Vagina (tissue), 2 donors: Measurements from ENCODE around the gene SRF. TPM values are rescaled to one million over a fixed set of nuclear protein-coding genes. Genes with fewer than 3 reads are reported as not detected.

Experiments used
- DNase-seq, 2 donors: peaks; one replicate each; pipeline ENCODE4 v3.0.0-alpha.2; 2017; ENCODE audit errors: extremely low spot score in 2 of 2
- H3K27ac ChIP-seq: fragments of 200-600 bp; sonication (generic); one replicate; pipeline ENCODE4 v1.5.1; 2019
- H3K27me3 ChIP-seq: fragments of 200-600 bp; sonication (generic); one replicate; pipeline ENCODE4 v1.5.1; 2019
- H3K36me3 ChIP-seq, 2 donors: fragments of 200-600 bp; sonication (generic); one replicate each; pipeline ENCODE4 v1.5.1; 2017 to 2019
- H3K4me1 ChIP-seq: fragments of 200-600 bp; sonication (generic); one replicate; pipeline ENCODE4 v1.5.1; 2019
- H3K4me3 ChIP-seq, 2 donors: fragments of 200-600 bp; sonication (generic); 1 replicate in 1 of 2; 2 replicates in 1 of 2; pipeline ENCODE4 v1.5.1; 2016 to 2019
- H3K9me3 ChIP-seq: fragments of 200-600 bp; sonication (generic); one replicate; pipeline ENCODE4 v1.5.1; 2019
- POLR2A ChIP-seq, 2 donors: fragments of 450-650 bp; IDR thresholded peaks; one replicate each; pipeline ENCODE4 v1.6.1; 2017; ENCODE audit warnings: antibody characterized with exemption in 2 of 2, mild to moderate bottlenecking in 2 of 2, moderate library complexity in 2 of 2
- POLR2AphosphoS5 ChIP-seq, 2 donors: sonication (generic); formaldehyde crosslinking; IDR thresholded peaks; one replicate each; pipeline ENCODE4 v1.9.0; 2017; ENCODE audit warnings: antibody characterized with exemption in 2 of 2, mild to moderate bottlenecking in 2 of 2, low read depth in 1 of 2; ENCODE audit not compliant: insufficient read depth in 1 of 2
- intact Hi-C: fragments of 100-400 bp; cut with DNase I; formaldehyde crosslinking; loops from one replicate; pipeline ENCODE4 v1.15.1; 2023
- total RNA-seq: library from RNA; depleted of rRNA; stranded (reverse); fragments of >200 nt; gene quantifications from one replicate; pipeline ENCODE4 v1.2.3, GENCODE V29; 2016
- TF ChIP-seq, protein P1 (sequence below), 3 experiments: fragments of 450-650 bp in 2 of 3; fragments of 200-600 bp in 1 of 3; sonication (generic) in 1 of 3; IDR thresholded peaks; one replicate each; pipeline ENCODE4 v1.5.1; 2017 to 2019; ENCODE audit warnings: antibody characterized with exemption in 3 of 3, mild to moderate bottlenecking in 2 of 3, moderate library complexity in 2 of 3

SRF gene
- total RNA-seq, 1 donor from 2014 or later, result 28.2 TPM

DNA sequence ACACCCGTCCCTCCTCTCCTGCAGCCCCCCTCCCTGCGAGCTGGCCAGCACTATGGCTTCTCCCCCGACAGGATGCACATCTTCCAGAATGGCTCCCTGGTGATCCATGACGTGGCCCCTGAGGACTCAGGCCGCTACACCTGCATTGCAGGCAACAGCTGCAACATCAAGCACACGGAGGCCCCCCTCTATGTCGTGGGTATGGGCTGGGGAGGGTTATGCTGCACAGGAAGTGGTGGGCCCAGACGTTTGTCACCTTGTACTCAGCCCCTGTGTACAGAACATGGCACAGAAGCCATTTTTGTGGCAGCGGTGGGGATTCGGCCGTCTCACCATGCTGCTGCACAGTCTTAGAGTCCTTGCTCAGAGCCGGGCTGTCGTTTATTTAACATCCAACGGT lies 29.0 kb upstream of the SRF start:
- TF ChIP-seq, protein P1, sequence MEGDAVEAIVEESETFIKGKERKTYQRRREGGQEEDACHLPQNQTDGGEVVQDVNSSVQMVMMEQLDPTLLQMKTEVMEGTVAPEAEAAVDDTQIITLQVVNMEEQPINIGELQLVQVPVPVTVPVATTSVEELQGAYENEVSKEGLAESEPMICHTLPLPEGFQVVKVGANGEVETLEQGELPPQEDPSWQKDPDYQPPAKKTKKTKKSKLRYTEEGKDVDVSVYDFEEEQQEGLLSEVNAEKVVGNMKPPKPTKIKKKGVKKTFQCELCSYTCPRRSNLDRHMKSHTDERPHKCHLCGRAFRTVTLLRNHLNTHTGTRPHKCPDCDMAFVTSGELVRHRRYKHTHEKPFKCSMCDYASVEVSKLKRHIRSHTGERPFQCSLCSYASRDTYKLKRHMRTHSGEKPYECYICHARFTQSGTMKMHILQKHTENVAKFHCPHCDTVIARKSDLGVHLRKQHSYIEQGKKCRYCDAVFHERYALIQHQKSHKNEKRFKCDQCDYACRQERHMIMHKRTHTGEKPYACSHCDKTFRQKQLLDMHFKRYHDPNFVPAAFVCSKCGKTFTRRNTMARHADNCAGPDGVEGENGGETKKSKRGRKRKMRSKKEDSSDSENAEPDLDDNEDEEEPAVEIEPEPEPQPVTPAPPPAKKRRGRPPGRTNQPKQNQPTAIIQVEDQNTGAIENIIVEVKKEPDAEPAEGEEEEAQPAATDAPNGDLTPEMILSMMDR (IDR thresholded peaks at IDR 0.05), result no peak
- no peak for TF ChIP-seq POLR2A (IDR thresholded peaks at IDR 0.05)
- TF ChIP-seq POLR2AphosphoS5 (IDR thresholded peaks at IDR 0.05; ENCODE audit: insufficient read depth in 1 of 2, low read depth in 1 of 2), result no peak
- Histone ChIP-seq H3K4me3 (no peak overlapping the region), H3K27ac (no peak overlapping the region), H3K4me1 (peaks cover 12% of the 10 kb centered on the region), H3K27me3 (no peaks in the 10 kb centered on the region), H3K36me3 (peaks cover 0 to 6% of the 10 kb centered on the region in 2 donors), H3K9me3 (no peaks in the 10 kb centered on the region)
- intact Hi-C loops, result loop anchor here (5.0 kb wide), 1 partner anchor 240 kb away; no protein-coding TSS in a partner anchor
- no peak for DNase-seq

DNA sequence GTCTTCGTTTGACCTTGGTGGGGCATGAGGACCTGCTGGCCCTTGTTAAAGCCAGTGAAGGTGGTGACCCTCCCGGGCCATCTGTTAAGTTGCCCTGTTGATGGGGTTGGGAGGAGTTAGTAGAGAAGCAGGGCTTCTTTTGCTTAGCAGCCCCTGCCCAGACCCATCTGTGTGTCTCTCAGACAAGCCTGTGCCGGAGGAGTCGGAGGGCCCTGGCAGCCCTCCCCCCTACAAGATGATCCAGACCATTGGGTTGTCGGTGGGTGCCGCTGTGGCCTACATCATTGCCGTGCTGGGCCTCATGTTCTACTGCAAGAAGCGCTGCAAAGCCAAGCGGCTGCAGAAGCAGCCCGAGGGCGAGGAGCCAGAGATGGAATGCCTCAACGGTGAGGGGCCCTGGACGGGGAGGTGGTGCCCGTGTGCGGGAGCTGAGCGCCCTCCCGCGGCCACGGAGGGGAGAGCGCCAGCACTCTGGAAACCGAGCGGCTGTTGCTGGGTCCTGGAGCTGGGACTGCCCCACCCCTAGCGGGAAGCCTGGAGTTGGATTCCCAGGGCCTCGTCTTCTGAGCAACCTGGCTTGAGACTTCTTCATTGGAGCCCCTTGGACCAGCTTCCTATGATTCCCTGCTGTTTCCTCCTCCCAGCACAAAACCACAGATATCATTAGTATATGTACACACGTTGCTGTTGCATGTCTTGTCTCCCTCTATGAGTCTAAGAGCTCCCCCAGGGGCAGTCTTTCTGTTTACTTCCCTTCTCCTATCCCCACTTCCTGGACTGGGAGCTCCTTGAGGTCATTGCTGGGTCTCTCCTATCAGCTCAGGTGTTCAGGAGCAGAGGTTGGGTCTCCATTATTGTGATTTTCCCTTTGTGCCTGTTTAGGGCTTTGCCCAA lies 27.6 kb upstream of the SRF start:
- TF ChIP-seq, protein P1 (IDR thresholded peaks at IDR 0.05), result peak; percentile 78 to 94 (median 88)
- TF ChIP-seq POLR2AphosphoS5 (IDR thresholded peaks at IDR 0.05; ENCODE audit: insufficient read depth in 1 of 2, low read depth in 1 of 2) (peak; percentile 61 to 75), POLR2A (IDR thresholded peaks at IDR 0.05) (no peak)
- Histone ChIP-seq H3K9me3 (no peaks in the 10 kb centered on the region), H3K27me3 (no peaks in the 10 kb centered on the region), H3K4me1 (peaks cover 12% of the 10 kb centered on the region), H3K27ac (peak overlapping the region; percentile 67), H3K4me3 (no peak overlapping the region), H3K36me3 (peaks cover 0 to 7% of the 10 kb centered on the region in 2 donors)
- intact Hi-C loops, result loop anchor here (5.0 kb wide), 1 partner anchor 241 kb away; no protein-coding TSS in a partner anchor
- DNase-seq, result no peak

DNA sequence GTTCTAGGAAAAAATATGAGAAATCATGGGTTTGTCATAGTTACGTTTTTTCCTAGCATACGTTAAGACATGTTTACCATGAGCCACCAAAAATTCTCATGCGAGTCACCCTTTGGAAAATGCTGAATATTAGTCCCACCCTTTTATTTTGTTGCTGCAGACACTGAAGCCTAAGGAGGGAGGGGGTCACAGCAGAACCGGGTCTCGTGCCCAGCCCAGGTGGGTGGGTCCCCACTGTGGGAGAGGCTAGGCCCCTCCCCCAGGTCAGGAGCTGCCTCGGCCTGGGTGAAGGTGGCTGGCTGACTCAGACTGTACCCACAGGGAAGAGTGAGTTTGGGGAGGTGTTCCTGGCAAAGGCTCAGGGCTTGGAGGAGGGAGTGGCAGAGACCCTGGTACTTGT lies 26.2 kb upstream of the SRF start:
- H3K27ac ChIP-seq, result no peak overlapping the region
- intact Hi-C loops, result loop anchor here (5.0 kb wide), 1 partner anchor 243 kb away; no protein-coding TSS in a partner anchor
- H3K9me3 ChIP-seq, result no peaks in the 10 kb centered on the region
- H3K36me3 ChIP-seq, result peaks cover 0 to 7% of the 10 kb centered on the region in 2 donors
- TF ChIP-seq POLR2AphosphoS5 (IDR thresholded peaks at IDR 0.05; ENCODE audit: insufficient read depth in 1 of 2, low read depth in 1 of 2), result no peak
- no peak for TF ChIP-seq POLR2A (IDR thresholded peaks at IDR 0.05)
- TF ChIP-seq, protein P1 (IDR thresholded peaks at IDR 0.05), result no peak
- H3K27me3 ChIP-seq, result no peaks in the 10 kb centered on the region
- H3K4me1 ChIP-seq, result peaks cover 12% of the 10 kb centered on the region
- DNase-seq, result no peak
- no peak overlapping the region for H3K4me3 ChIP-seq

DNA sequence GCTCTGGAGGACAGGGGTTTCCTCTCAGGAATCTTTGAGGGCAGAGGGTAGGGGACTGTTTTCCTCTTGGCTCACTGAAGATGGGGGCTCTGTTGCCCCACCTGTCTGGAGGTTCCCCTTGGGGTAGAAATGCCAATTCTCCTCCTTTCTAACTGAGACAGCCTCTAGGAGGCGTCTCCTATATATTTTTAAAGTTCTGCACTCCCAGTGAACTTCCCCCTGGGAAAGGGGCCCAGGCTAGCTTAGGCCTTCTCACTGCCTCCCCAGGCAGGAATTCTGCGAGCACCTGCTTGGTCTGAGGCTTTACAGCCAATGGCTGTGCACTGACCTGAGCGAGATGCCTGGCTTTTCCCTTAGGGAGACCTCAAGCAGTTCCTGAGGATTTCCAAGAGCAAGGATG lies 24.8 kb upstream of the SRF start:
- no peak overlapping the region for H3K4me3 ChIP-seq
- H3K9me3 ChIP-seq, result no peaks in the 10 kb centered on the region
- no peak overlapping the region for H3K27ac ChIP-seq
- no peak for TF ChIP-seq POLR2A (IDR thresholded peaks at IDR 0.05)
- TF ChIP-seq, protein P1 (IDR thresholded peaks at IDR 0.05), result no peak
- TF ChIP-seq POLR2AphosphoS5 (IDR thresholded peaks at IDR 0.05; ENCODE audit: insufficient read depth in 1 of 2, low read depth in 1 of 2), result no peak
- intact Hi-C loops, result no loop called here
- H3K27me3 ChIP-seq, result no peaks in the 10 kb centered on the region
- H3K36me3 ChIP-seq, result peaks cover 0 to 7% of the 10 kb centered on the region in 2 donors
- peaks cover 12% of the 10 kb centered on the region for H3K4me1 ChIP-seq
- no peak for DNase-seq
